C4-2B (cell line): ENCODE data around the gene SLC6A7.

ENCODE experiments used
- ZFX ChIP-seq: fragments of 450-650 bp; IDR thresholded peaks from 2 replicates; pipeline ENCODE4 v1.6.1; 2017
- TF ChIP-seq, protein P1 (sequence below): fragments of 450-650 bp; conservative IDR thresholded peaks from 2 replicates; pipeline ENCODE4 v1.5.1; 2017; ENCODE audit warnings: mild to moderate bottlenecking

DNA sequence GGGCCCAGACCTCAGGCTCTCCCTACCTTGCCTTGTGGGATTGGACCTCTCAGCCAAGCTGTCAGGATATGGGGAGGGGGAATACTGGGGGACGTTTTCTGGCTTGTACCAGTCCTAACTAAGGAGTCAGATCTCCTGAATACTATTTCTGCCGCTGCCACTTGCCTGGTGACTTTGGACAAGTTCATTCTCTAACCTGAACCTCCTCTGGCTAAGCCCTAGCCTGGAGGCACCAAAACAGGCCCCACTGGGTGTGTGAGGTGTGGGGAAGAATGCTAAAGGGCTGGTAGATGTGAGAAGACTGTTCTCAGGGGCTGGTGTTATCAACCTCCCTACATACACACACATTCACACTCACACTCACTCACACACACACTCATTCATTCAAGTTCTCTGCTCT is 1.1 kb downstream of the SLC6A7 start:
- TF ChIP-seq, protein P1, sequence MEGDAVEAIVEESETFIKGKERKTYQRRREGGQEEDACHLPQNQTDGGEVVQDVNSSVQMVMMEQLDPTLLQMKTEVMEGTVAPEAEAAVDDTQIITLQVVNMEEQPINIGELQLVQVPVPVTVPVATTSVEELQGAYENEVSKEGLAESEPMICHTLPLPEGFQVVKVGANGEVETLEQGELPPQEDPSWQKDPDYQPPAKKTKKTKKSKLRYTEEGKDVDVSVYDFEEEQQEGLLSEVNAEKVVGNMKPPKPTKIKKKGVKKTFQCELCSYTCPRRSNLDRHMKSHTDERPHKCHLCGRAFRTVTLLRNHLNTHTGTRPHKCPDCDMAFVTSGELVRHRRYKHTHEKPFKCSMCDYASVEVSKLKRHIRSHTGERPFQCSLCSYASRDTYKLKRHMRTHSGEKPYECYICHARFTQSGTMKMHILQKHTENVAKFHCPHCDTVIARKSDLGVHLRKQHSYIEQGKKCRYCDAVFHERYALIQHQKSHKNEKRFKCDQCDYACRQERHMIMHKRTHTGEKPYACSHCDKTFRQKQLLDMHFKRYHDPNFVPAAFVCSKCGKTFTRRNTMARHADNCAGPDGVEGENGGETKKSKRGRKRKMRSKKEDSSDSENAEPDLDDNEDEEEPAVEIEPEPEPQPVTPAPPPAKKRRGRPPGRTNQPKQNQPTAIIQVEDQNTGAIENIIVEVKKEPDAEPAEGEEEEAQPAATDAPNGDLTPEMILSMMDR = no peak
- no peak for TF ChIP-seq ZFX
